Esophagus squamous epithelium (tissue), 4 donors: ENCODE results near the gene PAK3.

Experiments used
- POLR2A ChIP-seq, 4 donors: fragments of 450-650 bp; IDR thresholded peaks; one replicate each; pipeline ENCODE4 v1.6.1; 2017; ENCODE audit warnings: antibody characterized with exemption in 4 of 4, mild to moderate bottlenecking in 4 of 4, moderate library complexity in 3 of 4
- TF ChIP-seq, protein P1 (sequence below), 6 experiments: fragments of 450-650 bp in 4 of 6; fragments of 200-600 bp in 2 of 6; sonication (generic) in 2 of 6; IDR thresholded peaks; one replicate each; pipeline ENCODE4 v1.5.1; 2016 to 2019; ENCODE audit warnings: antibody characterized with exemption in 6 of 6, mild to moderate bottlenecking in 4 of 6, moderate library complexity in 4 of 6

DNA sequence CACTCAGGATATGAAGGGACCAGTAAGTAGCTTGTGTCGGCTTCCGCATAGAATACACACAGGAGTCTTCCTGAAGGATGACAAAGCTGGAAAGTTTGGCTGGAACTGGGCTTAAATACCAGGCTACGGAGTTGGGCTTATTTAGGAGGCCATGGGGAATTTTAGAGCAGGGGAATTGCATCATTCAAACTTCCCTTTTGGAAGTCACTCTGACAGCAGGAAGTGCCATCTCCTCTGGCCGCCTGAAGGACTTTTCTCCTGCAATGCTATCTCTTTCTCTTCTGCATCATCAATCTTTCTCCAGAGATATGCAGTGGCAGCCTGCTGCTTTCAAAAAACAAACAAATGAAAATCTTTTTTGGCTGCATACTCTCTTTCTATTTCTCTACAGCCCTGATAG is 48.4 kb upstream of the PAK3 start:
- no peak for TF ChIP-seq POLR2A (IDR thresholded peaks at IDR 0.05)
- TF ChIP-seq, protein P1, sequence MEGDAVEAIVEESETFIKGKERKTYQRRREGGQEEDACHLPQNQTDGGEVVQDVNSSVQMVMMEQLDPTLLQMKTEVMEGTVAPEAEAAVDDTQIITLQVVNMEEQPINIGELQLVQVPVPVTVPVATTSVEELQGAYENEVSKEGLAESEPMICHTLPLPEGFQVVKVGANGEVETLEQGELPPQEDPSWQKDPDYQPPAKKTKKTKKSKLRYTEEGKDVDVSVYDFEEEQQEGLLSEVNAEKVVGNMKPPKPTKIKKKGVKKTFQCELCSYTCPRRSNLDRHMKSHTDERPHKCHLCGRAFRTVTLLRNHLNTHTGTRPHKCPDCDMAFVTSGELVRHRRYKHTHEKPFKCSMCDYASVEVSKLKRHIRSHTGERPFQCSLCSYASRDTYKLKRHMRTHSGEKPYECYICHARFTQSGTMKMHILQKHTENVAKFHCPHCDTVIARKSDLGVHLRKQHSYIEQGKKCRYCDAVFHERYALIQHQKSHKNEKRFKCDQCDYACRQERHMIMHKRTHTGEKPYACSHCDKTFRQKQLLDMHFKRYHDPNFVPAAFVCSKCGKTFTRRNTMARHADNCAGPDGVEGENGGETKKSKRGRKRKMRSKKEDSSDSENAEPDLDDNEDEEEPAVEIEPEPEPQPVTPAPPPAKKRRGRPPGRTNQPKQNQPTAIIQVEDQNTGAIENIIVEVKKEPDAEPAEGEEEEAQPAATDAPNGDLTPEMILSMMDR (IDR thresholded peaks at IDR 0.05): no peak
